HEK293 (cell line): ENCODE results near the gene DPYD.

Source experiments
- AEBP2 ChIP-seq: fragments of 450-650 bp; formaldehyde crosslinking; IDR thresholded peaks from 2 replicates; pipeline ENCODE4 v1.5.1; 2016; ENCODE audit warnings: missing biosample characterization, missing genetic modification characterization, borderline replicate concordance
- CTCF ChIP-seq: fragments of 450-650 bp; formaldehyde crosslinking; IDR thresholded peaks from 2 replicates; pipeline ENCODE4 v1.5.1; 2016; ENCODE audit warnings: missing biosample characterization, missing genetic modification characterization
- GLI2 ChIP-seq: fragments of 450-650 bp; formaldehyde crosslinking; IDR thresholded peaks from 2 replicates; pipeline ENCODE4; 2017; ENCODE audit warnings: missing biosample characterization, missing genetic modification characterization, low read depth, borderline replicate concordance
- PRDM10 ChIP-seq: fragments of 450-650 bp; formaldehyde crosslinking; IDR thresholded peaks from 2 replicates; pipeline ENCODE4 v1.5.1; 2016; ENCODE audit warnings: missing biosample characterization, missing genetic modification characterization
- REST ChIP-seq: fragments of 450-650 bp; formaldehyde crosslinking; IDR thresholded peaks from 2 replicates; pipeline ENCODE4 v1.5.1; 2016; ENCODE audit warnings: missing biosample characterization, missing genetic modification characterization
- SP2 ChIP-seq: fragments of 450-650 bp; formaldehyde crosslinking; IDR thresholded peaks from 2 replicates; pipeline ENCODE4 v1.5.1; 2016; ENCODE audit warnings: missing biosample characterization, missing genetic modification characterization
- ZBTB20 ChIP-seq: fragments of 450-650 bp; formaldehyde crosslinking; IDR thresholded peaks from 2 replicates; pipeline ENCODE4 v1.5.1; 2016; ENCODE audit warnings: missing biosample characterization, missing genetic modification characterization
- ZNF23 ChIP-seq: fragments of 450-650 bp; formaldehyde crosslinking; IDR thresholded peaks from 2 replicates; pipeline ENCODE4 v1.5.1; 2016; ENCODE audit warnings: missing biosample characterization, missing genetic modification characterization, borderline replicate concordance
- ZNF302 ChIP-seq: fragments of 450-650 bp; formaldehyde crosslinking; IDR thresholded peaks from 2 replicates; pipeline ENCODE4 v1.5.1; 2016; ENCODE audit warnings: missing biosample characterization, missing genetic modification characterization, low read depth
- ZNF501 ChIP-seq: fragments of 450-650 bp; formaldehyde crosslinking; IDR thresholded peaks from 2 replicates; pipeline ENCODE4 v1.5.1; 2016; ENCODE audit warnings: missing biosample characterization, missing genetic modification characterization
- ZNF580 ChIP-seq: fragments of 450-650 bp; formaldehyde crosslinking; IDR thresholded peaks from 2 replicates; pipeline ENCODE4 v1.5.1; 2016; ENCODE audit warnings: missing biosample characterization, missing genetic modification characterization
- ZNF792 ChIP-seq: fragments of 450-650 bp; formaldehyde crosslinking; IDR thresholded peaks from 2 replicates; pipeline ENCODE4 v1.5.1; 2016; ENCODE audit warnings: missing biosample characterization, missing genetic modification characterization

GRCh38 chr1:97919585-97920261, 1.1 kb downstream of the DPYD start:
- TF ChIP-seq AEBP2 (tag by site-specific recombination) (no peak), CTCF (tag by site-specific recombination) (no peak), ZNF23 (tag by site-specific recombination) (no peak), ZNF792 (no peak), ZNF501 (tag by site-specific recombination) (no peak), GLI2 (no peak), PRDM10 (tag by site-specific recombination) (no peak), ZNF302 (tag by site-specific recombination) (no peak), ZBTB20 (tag by site-specific recombination) (no peak), REST (tag by site-specific recombination) (no peak), SP2 (tag by site-specific recombination) (no peak), ZNF580 (tag by site-specific recombination) (no peak)
